Activated naive CD8-positive, alpha-beta T cell treated with anti-CD3 and anti-CD28 coated beads, Interleukin-2, amount 10 ng/mL, durations not matched to agents 7 days and 5 days (primary cell): ENCODE measurements around the gene ATG16L2. TPM values are rescaled to one million over a fixed set of nuclear protein-coding genes. Genes with fewer than 3 reads are reported as not detected.
"Not testable (repeated sequence)": the region's sequence is repeated elsewhere in the genome, so short reads cannot be mapped to it uniquely, and the experiment has no call there.

Experiments used
- ATAC-seq: fragments of 150-1000 bp; cut with Tn5 transposase; one replicate; pipeline ENCODE4 v1.10.0; 2021; ENCODE audit warnings: low read depth, moderate library complexity
- POLR2A ChIA-PET: fragments of 350-600 bp; sonication (Branson Sonifier 250); formaldehyde crosslinking; loops from one replicate; lab custom pipeline; 2021; ENCODE audit warnings: antibody characterized with exemption; lab: Charles Lee
- DNase-seq: peaks from one replicate; pipeline ENCODE4 v3.0.0; 2021
- H3K27ac Mint-ChIP-seq: one replicate; pipeline ENCODE4 v1.8.0; 2022; ENCODE audit warnings: mild to moderate bottlenecking, mixed read lengths
- H3K27me3 Mint-ChIP-seq: one replicate; pipeline ENCODE4 v1.8.0; 2022; ENCODE audit warnings: mild to moderate bottlenecking, moderate library complexity, mixed read lengths
- H3K36me3 Mint-ChIP-seq: one replicate; pipeline ENCODE4 v1.8.0; 2021; ENCODE audit warnings: mild to moderate bottlenecking, mixed read lengths
- H3K4me1 Mint-ChIP-seq: one replicate; pipeline ENCODE4 v1.8.0; 2021; ENCODE audit warnings: mixed read lengths
- H3K4me3 Mint-ChIP-seq: one replicate; pipeline ENCODE4 v1.8.0; 2022; ENCODE audit warnings: mild to moderate bottlenecking, moderate library complexity, mixed read lengths
- H3K9me3 Mint-ChIP-seq: one replicate; pipeline ENCODE4 v1.8.0; 2021; ENCODE audit warnings: mixed read lengths
- total RNA-seq, 2 experiments: library from RNA; stranded (reverse); gene quantifications; one replicate each; pipeline ENCODE4 v1.2.3, GENCODE V29; 2021

ATG16L2 gene
- total RNA-seq, 2 experiments from 2014 or later = 159 to 163 TPM

DNA sequence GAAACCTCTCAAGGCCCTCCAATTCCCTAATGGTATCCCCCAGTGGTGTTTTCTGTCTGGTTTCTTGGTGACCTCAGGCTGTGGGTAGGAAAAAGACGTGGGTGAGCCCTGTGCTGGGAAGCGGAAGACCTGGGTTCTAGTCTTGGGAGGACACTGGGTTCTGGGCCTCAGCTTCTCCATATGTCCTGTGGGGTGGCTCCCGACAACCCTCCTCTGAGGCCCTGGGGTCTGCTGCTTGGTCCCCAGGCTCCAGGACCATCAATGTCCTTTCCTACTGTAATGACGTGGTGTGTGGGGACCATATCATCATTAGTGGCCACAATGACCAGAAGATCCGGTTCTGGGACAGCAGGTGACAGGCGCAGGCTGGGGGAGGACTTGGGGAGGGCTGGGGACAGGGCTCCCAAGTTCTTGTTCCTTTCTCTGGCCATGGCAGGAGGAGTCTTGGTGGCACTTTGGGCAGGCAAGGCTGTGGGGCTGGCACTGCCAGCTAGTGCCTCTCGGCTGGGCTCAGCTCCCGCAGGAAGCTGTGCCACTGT is 12.8 kb downstream of the ATG16L2 start:
- Mint-ChIP-seq H3K36me3 (peaks cover 18% of the 10 kb centered on the region), H3K4me3 (no peak overlapping the region), H3K9me3 (no peaks in the 10 kb centered on the region), H3K4me1 (peaks cover 8% of the 10 kb centered on the region), H3K27ac (peak overlapping the region; percentile 10), H3K27me3 (no peaks in the 10 kb centered on the region)
- DNase-seq (no peak), ATAC-seq (no peak)
- POLR2A ChIA-PET = interaction anchor here (1.0 to 1.4 kb wide), 3 partner anchors 12 to 315 kb away, joined by 3 to 10 read pairs (median 4); partner anchors contain the start of gene FCHSD2

GRCh38 chr11:72827656-72828055 is 13.4 kb downstream of the ATG16L2 start:
- H3K27ac Mint-ChIP-seq, DNase-seq, H3K9me3 Mint-ChIP-seq, H3K27me3 Mint-ChIP-seq, H3K4me3 Mint-ChIP-seq, H3K4me1 Mint-ChIP-seq: not testable (repeated sequence)
- H3K36me3 Mint-ChIP-seq = peaks cover 17% of the 10 kb centered on the region
- peak; percentile 23 for ATAC-seq
- POLR2A ChIA-PET = interaction anchor here (0.8 to 1.4 kb wide), 4 partner anchors 12 to 321 kb away, joined by 3 to 10 read pairs (median 4); partner anchors contain the start of gene FCHSD2

GRCh38 chr11:72828081-72828567 is 13.9 kb downstream of the ATG16L2 start:
- H3K36me3 Mint-ChIP-seq = peaks cover 16% of the 10 kb centered on the region
- no peak for ATAC-seq
- no peaks in the 10 kb centered on the region for H3K27me3 Mint-ChIP-seq
- H3K27ac Mint-ChIP-seq = peak overlapping the region; percentile 38
- POLR2A ChIA-PET = interaction anchor here (0.8 to 1.4 kb wide), 3 partner anchors 13 to 321 kb away, joined by 3 to 10 read pairs (median 4); no protein-coding TSS in a partner anchor
- H3K4me1 Mint-ChIP-seq = peaks cover 12% of the 10 kb centered on the region
- H3K9me3 Mint-ChIP-seq = no peaks in the 10 kb centered on the region
- H3K4me3 Mint-ChIP-seq = no peak overlapping the region
- DNase-seq = no peak

- H3K4me3 Mint-ChIP-seq = no peak overlapping the region
- peak overlapping the region; percentile 38 for H3K27ac Mint-ChIP-seq
- H3K36me3 Mint-ChIP-seq = peaks cover 16% of the 10 kb centered on the region
- H3K4me1 Mint-ChIP-seq = peaks cover 12% of the 10 kb centered on the region
- DNase-seq (no peak), ATAC-seq (no peak)
- H3K9me3 Mint-ChIP-seq = no peaks in the 10 kb centered on the region
- POLR2A ChIA-PET = interaction anchor here (0.8 kb wide), 1 partner anchor 16 kb away, joined by 3 read pairs; no protein-coding TSS in a partner anchor
- H3K27me3 Mint-ChIP-seq = no peaks in the 10 kb centered on the region
Measured at GRCh38 chr11:72828692-72829101, 14.5 kb downstream of the ATG16L2 start.

- POLR2A ChIA-PET = interaction anchor here (0.6 to 0.8 kb wide), 2 partner anchors 16 to 314 kb away, joined by 3 read pairs; no protein-coding TSS in a partner anchor
- no peak overlapping the region for H3K27ac Mint-ChIP-seq
- H3K4me3 Mint-ChIP-seq = no peak overlapping the region
- H3K4me1 Mint-ChIP-seq = peaks cover 12% of the 10 kb centered on the region
- no peak for DNase-seq
- no peak for ATAC-seq
- H3K36me3 Mint-ChIP-seq = peaks cover 16% of the 10 kb centered on the region
- no peaks in the 10 kb centered on the region for H3K9me3 Mint-ChIP-seq
- H3K27me3 Mint-ChIP-seq = no peaks in the 10 kb centered on the region
Measured at GRCh38 chr11:72829178-72829577, 15.0 kb downstream of the ATG16L2 start.

- Mint-ChIP-seq H3K27ac (peak overlapping the region; percentile 66), H3K4me3 (no peak overlapping the region), H3K9me3 (no peaks in the 10 kb centered on the region), H3K4me1 (peaks cover 18% of the 10 kb centered on the region), H3K36me3 (peaks cover 14% of the 10 kb centered on the region), H3K27me3 (no peaks in the 10 kb centered on the region)
- POLR2A ChIA-PET = interaction anchor here (0.6 to 3.0 kb wide), 2 partner anchors 314 to 348 kb away, joined by 3 to 29 read pairs; no protein-coding TSS in a partner anchor
- ATAC-seq (no peak), DNase-seq (no peak)
Measured at GRCh38 chr11:72829884-72830533, 15.8 kb downstream of the ATG16L2 start.

DNA sequence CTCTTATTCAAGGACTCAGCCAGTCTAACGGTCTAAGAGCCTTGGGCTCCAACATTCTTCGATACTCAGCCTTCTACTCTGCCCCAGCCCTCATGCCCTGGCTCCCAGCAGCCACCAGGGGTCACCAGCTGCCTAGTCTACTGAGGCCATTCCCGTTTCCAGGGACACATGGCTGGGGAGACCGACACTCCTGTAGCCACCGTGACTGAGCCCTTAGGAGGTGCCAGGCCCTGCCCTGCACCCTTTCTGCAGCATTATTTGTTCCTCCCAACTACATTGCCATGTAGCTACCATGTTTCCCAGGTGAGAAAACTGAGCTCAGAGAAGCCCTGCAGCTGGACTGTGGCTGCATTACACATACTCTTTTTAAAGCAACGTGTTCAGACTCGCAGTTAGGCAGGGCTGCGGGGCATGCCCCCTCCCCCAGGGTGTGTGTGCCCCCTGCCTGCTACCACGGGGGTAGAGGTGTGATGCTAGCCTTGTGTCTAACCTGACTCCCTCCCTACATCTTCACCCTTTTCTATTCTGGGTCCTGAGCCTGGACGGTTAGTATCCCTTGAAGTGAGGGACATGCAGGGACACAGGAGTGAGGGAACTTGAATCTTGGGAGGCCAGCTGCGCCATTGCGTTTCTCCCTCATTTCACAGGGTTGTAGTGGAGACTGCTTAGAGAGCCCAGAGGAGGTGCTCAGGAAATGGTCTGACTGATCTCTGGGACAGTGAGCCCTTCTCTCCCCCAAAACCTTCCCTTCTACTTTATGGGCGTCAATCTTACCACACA is 17.5 kb downstream of the ATG16L2 start:
- H3K9me3 Mint-ChIP-seq = no peaks in the 10 kb centered on the region
- ATAC-seq = peak; percentile 48
- peak; percentile 61 for DNase-seq
- no peak overlapping the region for H3K4me3 Mint-ChIP-seq
- POLR2A ChIA-PET = interaction anchor here (1.0 to 3.0 kb wide), 5 partner anchors 10 to 347 kb away, joined by 3 to 29 read pairs (median 4); no protein-coding TSS in a partner anchor
- H3K27ac Mint-ChIP-seq = peak overlapping the region; percentile 16
- H3K4me1 Mint-ChIP-seq = peaks cover 27% of the 10 kb centered on the region
- H3K27me3 Mint-ChIP-seq = no peaks in the 10 kb centered on the region
- peaks cover 17% of the 10 kb centered on the region for H3K36me3 Mint-ChIP-seq

GRCh38 chr11:72832301-72833082 is 18.3 kb downstream of the ATG16L2 start:
- peaks cover 17% of the 10 kb centered on the region for H3K36me3 Mint-ChIP-seq
- H3K27ac Mint-ChIP-seq = peak overlapping the region; percentile 68

GRCh38 chr11:72833083-72833733 is 19.0 kb downstream of the ATG16L2 start:
- peak overlapping the region; percentile 68 for H3K27ac Mint-ChIP-seq
- no peaks in the 10 kb centered on the region for H3K9me3 Mint-ChIP-seq
- DNase-seq (no peak), ATAC-seq (no peak)
- no peak overlapping the region for H3K4me3 Mint-ChIP-seq
- no peaks in the 10 kb centered on the region for H3K27me3 Mint-ChIP-seq
- POLR2A ChIA-PET = interaction anchor here (0.6 to 1.3 kb wide), 3 partner anchors 153 to 335 kb away, joined by 3 to 7 read pairs (median 4); partner anchors contain the start of gene FCHSD2
- peaks cover 28% of the 10 kb centered on the region for H3K4me1 Mint-ChIP-seq
- H3K36me3 Mint-ChIP-seq = peaks cover 17% of the 10 kb centered on the region

More at GRCh38 chr11:72832301-72833082, 18.3 kb downstream of the ATG16L2 start:
- POLR2A ChIA-PET = interaction anchor here (1.3 to 3.0 kb wide), 4 partner anchors 9 to 346 kb away, joined by 4 to 29 read pairs (median 4); partner anchors contain the start of gene FCHSD2
- DNase-seq (no peak), ATAC-seq (no peak)
- H3K4me3 Mint-ChIP-seq = no peak overlapping the region
- no peaks in the 10 kb centered on the region for H3K27me3 Mint-ChIP-seq
- H3K9me3 Mint-ChIP-seq = no peaks in the 10 kb centered on the region
- peaks cover 27% of the 10 kb centered on the region for H3K4me1 Mint-ChIP-seq

DNA sequence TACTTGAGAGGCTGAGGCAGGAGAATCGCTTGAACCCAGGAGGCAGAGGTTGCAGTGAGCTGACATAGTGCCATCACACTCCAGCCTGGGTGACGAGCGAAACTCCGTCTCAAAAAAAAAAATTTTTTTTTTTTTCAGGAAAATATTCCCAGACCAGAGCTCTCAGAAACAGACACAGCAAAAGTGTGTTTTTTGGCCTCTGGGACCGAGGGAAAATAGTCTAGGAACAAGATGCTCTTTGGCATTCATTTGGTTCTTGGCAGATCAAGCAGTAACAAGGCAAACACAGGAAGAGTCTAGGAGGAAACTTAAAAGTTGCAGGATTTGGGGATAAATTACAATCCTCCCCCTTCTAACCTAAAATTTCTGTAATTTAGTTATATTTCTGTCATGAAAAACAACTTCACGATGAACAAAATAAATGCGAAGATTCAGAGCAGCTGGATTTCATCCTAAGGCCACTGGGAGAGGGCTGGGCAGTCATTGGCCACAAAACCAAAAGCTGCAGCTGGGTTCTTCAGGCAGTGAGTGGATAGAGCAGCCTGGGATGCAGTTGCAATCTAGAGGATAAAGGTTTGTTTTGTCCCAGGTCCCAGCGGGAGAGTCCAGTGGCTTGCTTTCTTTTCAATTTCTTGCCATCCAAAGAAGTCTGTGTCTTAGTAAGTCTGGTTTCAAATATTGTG is 19.7 kb downstream of the ATG16L2 start:
- no peak for ATAC-seq
- POLR2A ChIA-PET = interaction anchor here (0.6 to 2.0 kb wide), 5 partner anchors 11 to 334 kb away, joined by 3 to 7 read pairs (median 4); partner anchors contain the start of gene FCHSD2
- H3K4me1 Mint-ChIP-seq = peaks cover 30% of the 10 kb centered on the region
- H3K9me3 Mint-ChIP-seq = no peaks in the 10 kb centered on the region
- peak overlapping the region; percentile 6 for H3K27ac Mint-ChIP-seq
- H3K4me3 Mint-ChIP-seq = no peak overlapping the region
- H3K27me3 Mint-ChIP-seq = no peaks in the 10 kb centered on the region
- DNase-seq = no peak
- H3K36me3 Mint-ChIP-seq = peaks cover 18% of the 10 kb centered on the region

- peak overlapping the region; percentile 14 for H3K4me3 Mint-ChIP-seq
- H3K27ac Mint-ChIP-seq = peak overlapping the region; percentile 74
- no peaks in the 10 kb centered on the region for H3K27me3 Mint-ChIP-seq
- H3K36me3 Mint-ChIP-seq = peaks cover 22% of the 10 kb centered on the region
- no peaks in the 10 kb centered on the region for H3K9me3 Mint-ChIP-seq
- peaks cover 35% of the 10 kb centered on the region for H3K4me1 Mint-ChIP-seq
- no peak for ATAC-seq
- POLR2A ChIA-PET = interaction anchor here (0.9 to 2.0 kb wide), 2 partner anchors 12 to 343 kb away, joined by 3 to 5 read pairs; no protein-coding TSS in a partner anchor
- no peak for DNase-seq
Measured at GRCh38 chr11:72834905-72835304, 20.7 kb downstream of the ATG16L2 start.
